GM12873 (cell line): Measurements from ENCODE around the gene BCAP29.

Experiments used
- CTCF ChIP-seq: IDR thresholded peaks from 2 replicates; pipeline ENCODE4 v1.5.1; 2012; ENCODE audit warnings: low read depth, mild to moderate bottlenecking, moderate library complexity, low read length, control low read depth; ENCODE audit not compliant: insufficient read depth; ENCODE audit errors: missing control alignments

BCAP29 gene

DNA sequence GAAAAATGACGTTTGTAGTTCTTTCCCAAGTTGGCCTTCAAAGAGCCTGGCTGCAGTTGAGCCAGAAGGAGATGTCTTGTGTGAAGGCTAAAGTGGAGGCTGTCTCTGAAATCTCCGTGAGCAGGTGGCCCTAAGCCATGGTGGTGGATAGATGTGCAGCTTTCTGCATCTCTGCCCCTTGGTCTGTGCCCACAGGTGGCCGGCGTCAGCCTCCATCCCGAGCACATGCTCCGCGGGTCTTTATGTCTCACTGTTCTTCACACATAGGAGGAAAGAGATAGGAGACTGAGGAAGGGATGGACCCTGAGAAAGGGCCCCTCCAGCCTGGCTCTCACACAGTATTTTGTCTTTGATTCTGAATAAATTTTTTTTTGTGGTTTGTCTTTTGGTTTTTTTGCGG is 50.3 kb downstream of the BCAP29 start:
- no peak for TF ChIP-seq CTCF

- no peak for TF ChIP-seq CTCF
These were observed 51.8 kb downstream of the BCAP29 start for GRCh38 chr7:107631588-107632491.

DNA sequence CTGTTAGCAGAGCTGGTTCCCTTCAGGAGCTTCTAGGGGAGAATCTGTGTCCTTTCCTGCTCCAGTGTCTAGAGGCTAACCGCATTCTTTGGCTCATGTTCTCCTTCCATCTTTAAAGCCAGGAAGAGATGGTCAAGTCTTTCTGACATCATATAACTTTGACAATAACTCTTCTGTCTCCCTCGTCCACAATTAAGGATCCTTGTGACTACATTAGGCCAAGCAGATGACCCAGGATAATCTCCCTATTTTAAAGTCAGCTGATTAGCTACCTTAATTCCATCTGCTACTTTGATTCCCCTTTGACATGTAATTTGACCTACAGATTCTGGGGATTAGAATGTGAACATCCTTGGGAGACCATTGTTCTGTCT is 52.4 kb downstream of the BCAP29 start:
- no peak for TF ChIP-seq CTCF

- no peak for TF ChIP-seq CTCF
These were observed 58.5 kb downstream of the BCAP29 start for GRCh38 chr7:107638594-107638993.

DNA sequence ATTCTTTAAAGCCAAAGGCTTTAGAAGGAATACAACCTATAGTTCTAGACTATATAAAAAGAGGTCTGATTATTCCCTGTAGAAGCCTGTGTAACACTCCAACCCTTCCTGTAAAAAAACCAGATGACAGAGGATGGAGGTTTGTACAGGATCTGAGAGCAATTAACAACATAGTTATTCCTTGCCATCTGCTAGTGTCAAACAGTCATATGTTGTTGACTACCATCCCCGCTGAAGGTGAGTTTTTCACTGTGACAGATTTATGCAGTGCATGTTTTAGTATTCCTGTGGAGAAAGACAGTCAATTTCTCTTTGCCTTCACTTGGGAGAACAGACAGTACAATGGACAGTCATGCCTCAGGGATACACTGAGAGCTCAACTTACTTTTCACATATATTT is 61.6 kb downstream of the BCAP29 start:
- no peak for TF ChIP-seq CTCF

DNA sequence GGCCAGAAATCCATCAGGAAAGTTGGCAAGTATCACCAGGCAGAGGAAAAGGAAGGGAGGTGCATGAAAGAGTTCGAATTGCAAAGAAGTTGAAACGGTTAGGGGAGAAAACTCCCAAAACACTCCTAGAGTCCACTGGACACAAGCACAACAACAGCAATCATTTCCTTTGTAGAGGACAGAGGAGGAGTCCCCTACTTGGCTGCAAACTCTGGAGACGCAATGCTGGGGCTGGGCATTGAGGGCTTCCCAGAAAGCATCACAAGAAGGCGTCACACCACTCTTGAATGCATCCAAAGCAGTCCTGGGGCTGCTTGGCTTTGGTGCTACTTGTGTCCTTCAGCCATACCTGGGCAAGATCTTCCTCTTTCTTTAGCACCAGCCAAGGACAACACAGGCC is 62.5 kb downstream of the BCAP29 start:
- TF ChIP-seq CTCF = no peak

DNA sequence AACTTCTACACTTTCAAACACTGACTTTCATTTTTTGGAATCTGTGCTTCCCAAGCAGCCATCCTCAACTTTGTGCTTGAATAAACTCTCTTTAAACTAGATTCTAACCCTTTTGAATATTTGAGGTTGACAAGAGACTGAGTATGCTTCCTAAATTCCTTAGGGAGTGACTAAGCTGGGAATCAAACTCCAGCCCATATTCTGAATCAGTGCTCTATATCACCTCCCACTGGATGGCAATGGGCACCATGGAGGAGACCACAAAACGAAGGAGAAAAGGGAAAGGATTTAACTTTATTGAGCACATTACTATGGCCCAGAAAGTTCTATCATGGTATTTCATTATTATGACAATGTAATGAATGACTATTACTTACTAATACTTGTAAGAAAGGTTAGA is 63.4 kb downstream of the BCAP29 start:
- TF ChIP-seq CTCF = no peak
